ENCODE results near the gene PCSK6.

PCSK6 gene

GRCh38 chr15:101447168-101447533 lies 42.4 kb downstream of the PCSK6 start:
- no peak for DNase-seq (ENCODE audit: low read depth in 2 of 2)

GRCh38 chr15:101446518-101447167 lies 42.9 kb downstream of the PCSK6 start:
- DNase-seq (ENCODE audit: low read depth in 2 of 2), result no peak

GRCh38 chr15:101445562-101446517 lies 43.7 kb downstream of the PCSK6 start:
- no peak for DNase-seq (ENCODE audit: low read depth in 2 of 2)

GRCh38 chr15:101444807-101445508 lies 44.5 kb downstream of the PCSK6 start:
- DNase-seq (ENCODE audit: low read depth in 2 of 2), result no peak

- DNase-seq (ENCODE audit: low read depth in 2 of 2), result no peak
Measured at GRCh38 chr15:101444015-101444414, 45.5 kb downstream of the PCSK6 start.

GRCh38 chr15:101442272-101442671 lies 47.2 kb downstream of the PCSK6 start:
- no peak for DNase-seq (ENCODE audit: low read depth in 2 of 2)

- DNase-seq (ENCODE audit: low read depth in 2 of 2), result no peak
Measured at GRCh38 chr15:101441696-101442095, 47.8 kb downstream of the PCSK6 start.

GRCh38 chr15:101440846-101441590 lies 48.5 kb downstream of the PCSK6 start:
- no peak for DNase-seq (ENCODE audit: low read depth in 2 of 2)

GRCh38 chr15:101439920-101440319 lies 49.6 kb downstream of the PCSK6 start:
- no peak for DNase-seq (ENCODE audit: low read depth in 2 of 2)

- no peak for DNase-seq (ENCODE audit: low read depth in 2 of 2)
Measured at GRCh38 chr15:101439285-101439919, 50.1 kb downstream of the PCSK6 start.

- no peak for DNase-seq (ENCODE audit: low read depth in 2 of 2)
Measured at GRCh38 chr15:101438482-101439284, 50.8 kb downstream of the PCSK6 start.

GRCh38 chr15:101437618-101438481 lies 51.7 kb downstream of the PCSK6 start:
- DNase-seq (ENCODE audit: low read depth in 2 of 2), result no peak

GRCh38 chr15:101437209-101437608 lies 52.3 kb downstream of the PCSK6 start:
- DNase-seq (ENCODE audit: low read depth in 2 of 2), result no peak

GRCh38 chr15:101436526-101436925 lies 53.0 kb downstream of the PCSK6 start:
- DNase-seq (ENCODE audit: low read depth in 2 of 2), result no peak

- no peak for DNase-seq (ENCODE audit: low read depth in 2 of 2)
Measured at GRCh38 chr15:101435761-101436160, 53.7 kb downstream of the PCSK6 start.

- no peak for DNase-seq (ENCODE audit: low read depth in 2 of 2)
Measured at GRCh38 chr15:101434032-101434920, 55.2 kb downstream of the PCSK6 start.

- no peak for DNase-seq (ENCODE audit: low read depth in 2 of 2)
Measured at GRCh38 chr15:101433396-101433795, 56.1 kb downstream of the PCSK6 start.

GRCh38 chr15:101432982-101433381 lies 56.5 kb downstream of the PCSK6 start:
- no peak for DNase-seq (ENCODE audit: low read depth in 2 of 2)
